Transverse colon (tissue), 4 donors: ENCODE results near the gene ZGLP1. TPM values are rescaled to one million over a fixed set of nuclear protein-coding genes. Genes with fewer than 3 reads are reported as not detected.
A peak's percentile ranks its signal among the peaks of the same experiment; 100 is the strongest.

Experiments used
- DNase-seq: peaks from one replicate; pipeline ENCODE4 v3.0.0-alpha.2; 2019
- H3K27ac ChIP-seq, 4 donors: fragments of 200-600 bp; sonication (generic); 2 replicates each; pipeline ENCODE4 v1.5.1; 2016 to 2018; ENCODE audit warnings: inconsistent platforms in 4 of 4
- H3K27me3 ChIP-seq: fragments of 200-600 bp; sonication (generic); 2 replicates; pipeline ENCODE4 v1.5.1; 2017; ENCODE audit warnings: inconsistent platforms
- H3K36me3 ChIP-seq, 4 donors: fragments of 200-600 bp; sonication (generic); 2 replicates each; pipeline ENCODE4 v1.5.1; 2017 to 2019; ENCODE audit warnings: inconsistent platforms in 4 of 4
- H3K4me1 ChIP-seq, 4 donors: fragments of 200-600 bp; sonication (generic); 2 replicates each; pipeline ENCODE4 v1.5.1; 2017 to 2020; ENCODE audit warnings: inconsistent platforms in 4 of 4
- H3K4me3 ChIP-seq, 4 donors: fragments of 200-600 bp; sonication (generic); 1 replicate in 1 of 4; 2 replicates in 3 of 4; pipeline versions ENCODE4 v1.5.1 to v1.6.1; 2017 to 2019; ENCODE audit warnings: inconsistent platforms in 4 of 4
- H3K9me3 ChIP-seq, 2 donors: fragments of 200-600 bp; sonication (generic); 2 replicates each; pipeline ENCODE4 v1.5.1; 2017 to 2019; ENCODE audit warnings: inconsistent platforms in 2 of 2
- EP300 ChIP-seq: sonication (generic); formaldehyde crosslinking; IDR thresholded peaks from one replicate; pipeline ENCODE4 v1.6.1; 2017; ENCODE audit warnings: antibody characterized with exemption, low read depth
- POLR2A ChIP-seq: fragments of 450-650 bp; IDR thresholded peaks from one replicate; pipeline ENCODE4 v1.6.1; 2016; ENCODE audit warnings: antibody characterized with exemption, mild to moderate bottlenecking, moderate library complexity
- POLR2AphosphoS5 ChIP-seq, 3 donors: sonication (generic); formaldehyde crosslinking; IDR thresholded peaks; one replicate each; pipeline ENCODE4 v1.6.1; 2016; ENCODE audit warnings: antibody characterized with exemption in 3 of 3
- WGBS, 2 donors: methylation state at CpG; one replicate each; pipeline ENCODE4 v1.1.5; 2018; ENCODE audit warnings: low coverage in 1 of 2; 5-methylcytosine and 5-hydroxymethylcytosine counted together
- in situ Hi-C, 4 donors: fragments of 200-750 bp; cut with MboI; loops; one replicate each; pipeline versions ENCODE4 v1.15.0 to v1.15.1; 2017; ENCODE audit warnings: low sequenced_read_pairs in 3 of 4, low pct_ligation_motif_present in 1 of 4, low pct_unique_long_range_greater_than_20kb in 1 of 4
- intact Hi-C: fragments of 100-400 bp; cut with DNase I; formaldehyde crosslinking; loops from one replicate; pipeline ENCODE4 v1.15.1; 2023; ENCODE audit warnings: low total_unique reads
- total RNA-seq, 4 donors: library from RNA; depleted of rRNA; stranded (reverse); fragments of >200 nt; gene quantifications; one replicate each; pipeline ENCODE4 v1.1.0, GENCODE V29; 2016
- TF ChIP-seq, protein P1 (sequence below), 5 experiments: fragments of 200-600 bp in 3 of 5; fragments of 450-650 bp in 2 of 5; sonication (generic) in 3 of 5; IDR thresholded peaks; 1 replicate in 2 of 5; 2 replicates in 3 of 5; pipeline ENCODE4 v1.5.1; 2016 to 2017; ENCODE audit warnings: antibody characterized with exemption in 5 of 5, inconsistent platforms in 3 of 5, mild to moderate bottlenecking in 2 of 5, moderate library complexity in 1 of 5

ZGLP1 gene
- total RNA-seq, 4 donors from 2014 or later, result 1.9 to 8.2 (median 3.8) TPM

DNA sequence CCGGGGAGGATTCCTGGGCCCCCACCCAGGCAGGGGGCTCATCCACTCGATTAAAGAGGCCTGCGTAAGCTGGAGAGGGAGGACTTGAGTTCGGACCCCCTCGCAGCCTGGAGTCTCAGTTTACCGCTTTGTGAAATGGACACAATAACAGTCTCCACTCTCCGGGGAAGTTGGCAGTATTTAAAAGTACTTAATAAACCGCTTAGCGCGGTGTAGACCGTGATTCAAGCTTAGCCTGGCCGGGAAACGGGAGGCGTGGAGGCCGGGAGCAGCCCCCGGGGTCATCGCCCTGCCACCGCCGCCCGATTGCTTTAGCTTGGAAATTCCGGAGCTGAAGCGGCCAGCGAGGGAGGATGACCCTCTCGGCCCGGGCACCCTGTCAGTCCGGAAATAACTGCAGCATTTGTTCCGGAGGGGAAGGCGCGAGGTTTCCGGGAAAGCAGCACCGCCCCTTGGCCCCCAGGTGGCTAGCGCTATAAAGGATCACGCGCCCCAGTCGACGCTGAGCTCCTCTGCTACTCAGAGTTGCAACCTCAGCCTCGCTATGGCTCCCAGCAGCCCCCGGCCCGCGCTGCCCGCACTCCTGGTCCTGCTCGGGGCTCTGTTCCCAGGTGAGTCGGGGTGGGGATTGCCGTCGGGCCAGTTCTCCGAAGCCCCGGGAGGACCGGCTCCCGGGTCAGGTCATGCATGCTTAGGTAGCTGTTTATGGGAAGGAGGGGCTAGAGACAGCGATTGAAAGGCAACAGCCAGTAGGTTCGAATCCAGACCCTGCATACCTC, 38.8 kb downstream of the ZGLP1 start, which contains the start of gene ICAM1:
Gene ICAM1, plus strand, starts transcription at position 505 of the 779 bp plus-strand sequence. Its CDS starts 40 bp downstream, at position 545.
- WGBS, 2 donors, result 2% methylated on average over 45 of the region's 51 CpGs; no CpG with 5 or more reads in 1 of the 2 donors
- in situ Hi-C loops, result no loop called here
- Histone ChIP-seq H3K36me3 (no peaks in the 10 kb centered on the region), H3K4me1 (peaks cover 6 to 23% (median 17%) of the 10 kb centered on the region in 4 donors), H3K27me3 (peaks cover 24% of the 10 kb centered on the region), H3K4me3 (peak within 1 kb of the TSS; percentile 25 to 45 (median 42)), H3K9me3 (no peaks in the 10 kb centered on the region), H3K27ac (peak within 1 kb of the TSS; percentile 74 to 86 (median 80))
- intact Hi-C loops, result no loop called here
- peak; percentile 88 for DNase-seq
- TF ChIP-seq POLR2AphosphoS5 (IDR thresholded peaks at IDR 0.05) (peak; percentile 86 to 88 (median 88)), EP300 (peak; percentile 64), POLR2A (peak; percentile 73)
- TF ChIP-seq, protein P1, sequence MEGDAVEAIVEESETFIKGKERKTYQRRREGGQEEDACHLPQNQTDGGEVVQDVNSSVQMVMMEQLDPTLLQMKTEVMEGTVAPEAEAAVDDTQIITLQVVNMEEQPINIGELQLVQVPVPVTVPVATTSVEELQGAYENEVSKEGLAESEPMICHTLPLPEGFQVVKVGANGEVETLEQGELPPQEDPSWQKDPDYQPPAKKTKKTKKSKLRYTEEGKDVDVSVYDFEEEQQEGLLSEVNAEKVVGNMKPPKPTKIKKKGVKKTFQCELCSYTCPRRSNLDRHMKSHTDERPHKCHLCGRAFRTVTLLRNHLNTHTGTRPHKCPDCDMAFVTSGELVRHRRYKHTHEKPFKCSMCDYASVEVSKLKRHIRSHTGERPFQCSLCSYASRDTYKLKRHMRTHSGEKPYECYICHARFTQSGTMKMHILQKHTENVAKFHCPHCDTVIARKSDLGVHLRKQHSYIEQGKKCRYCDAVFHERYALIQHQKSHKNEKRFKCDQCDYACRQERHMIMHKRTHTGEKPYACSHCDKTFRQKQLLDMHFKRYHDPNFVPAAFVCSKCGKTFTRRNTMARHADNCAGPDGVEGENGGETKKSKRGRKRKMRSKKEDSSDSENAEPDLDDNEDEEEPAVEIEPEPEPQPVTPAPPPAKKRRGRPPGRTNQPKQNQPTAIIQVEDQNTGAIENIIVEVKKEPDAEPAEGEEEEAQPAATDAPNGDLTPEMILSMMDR (IDR thresholded peaks at IDR 0.05), result peak in 2 of 5 experiments; percentile 40 to 42

- H3K27me3 ChIP-seq, result peaks cover 24% of the 10 kb centered on the region
- peaks cover 6 to 23% (median 17%) of the 10 kb centered on the region in 4 donors for H3K4me1 ChIP-seq
- H3K27ac ChIP-seq, result peak overlapping the region; percentile 74 to 86 (median 80)
- 5% methylated on average over 37 of the region's 37 CpGs; no CpG with 5 or more reads in 1 of the 2 donors for WGBS, 2 donors
- intact Hi-C loops (no loop called here), in situ Hi-C loops (no loop called here)
- TF ChIP-seq POLR2A (no peak), POLR2AphosphoS5 (IDR thresholded peaks at IDR 0.05) (peak in 1 of 3 donors; percentile 2)
- H3K36me3 ChIP-seq, result no peaks in the 10 kb centered on the region
- peak overlapping the region; percentile 25 to 45 (median 42) for H3K4me3 ChIP-seq
- no peaks in the 10 kb centered on the region for H3K9me3 ChIP-seq
- peak; percentile 82 for DNase-seq
Measured at GRCh38 chr19:10270180-10270615, 39.4 kb downstream of the ZGLP1 start.

- H3K4me1 ChIP-seq, result peaks cover 6 to 23% (median 17%) of the 10 kb centered on the region in 4 donors
- peaks cover 24% of the 10 kb centered on the region for H3K27me3 ChIP-seq
- peak; percentile 90 for DNase-seq
- TF ChIP-seq POLR2A (no peak), POLR2AphosphoS5 (IDR thresholded peaks at IDR 0.05) (peak in 2 of 3 donors; percentile 14 to 15), EP300 (no peak)
- TF ChIP-seq, protein P1 (IDR thresholded peaks at IDR 0.05), result peak; percentile 92 to 97 (median 94)
- peak overlapping the region; percentile 25 to 45 (median 42) for H3K4me3 ChIP-seq
- H3K9me3 ChIP-seq, result no peaks in the 10 kb centered on the region
- H3K36me3 ChIP-seq, result no peaks in the 10 kb centered on the region
- 1% methylated on average over 59 of the region's 59 CpGs; no CpG with 5 or more reads in 1 of the 2 donors for WGBS, 2 donors
- H3K27ac ChIP-seq, result peak overlapping the region; percentile 74 to 86 (median 80)
- in situ Hi-C loops, result loop anchor here in 3 of 4 donors (5.0 kb wide), 2 partner anchors 113 to 118 kb away; partner anchors contain the start of gene TYK2 (in 1 of the 3)
- intact Hi-C loops, result loop anchor here (1.0 kb wide), 1 partner anchor 120 kb away; no protein-coding TSS in a partner anchor
Measured at GRCh38 chr19:10269333-10270179, 40.1 kb downstream of the ZGLP1 start.

DNA sequence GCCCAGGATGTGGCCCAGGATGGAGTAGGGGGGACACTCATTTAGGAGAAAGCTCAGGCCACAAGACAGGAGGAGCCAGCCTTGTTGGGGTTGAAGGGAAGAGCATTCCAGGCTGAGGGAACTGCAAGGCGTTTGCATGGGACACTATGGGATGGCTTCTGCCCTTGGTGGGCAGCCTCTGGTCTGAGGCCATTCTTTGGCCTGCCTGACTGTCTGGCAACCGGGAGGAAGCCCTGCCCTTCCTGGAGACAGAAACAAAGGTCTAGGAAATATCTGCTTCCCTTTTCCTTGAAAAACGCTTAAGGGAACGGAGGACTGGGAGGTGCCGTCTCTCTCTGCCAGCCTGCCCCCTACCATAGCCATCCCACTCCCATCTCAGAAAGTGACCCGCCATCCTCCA, 41.5 kb downstream of the ZGLP1 start:
- no peaks in the 10 kb centered on the region for H3K36me3 ChIP-seq
- in situ Hi-C loops (loop anchor here in 3 of 4 donors (5.0 kb wide), 2 partner anchors 114 to 119 kb away; partner anchors contain the start of gene TYK2 (in 1 of the 3)), intact Hi-C loops (no loop called here)
- no peaks in the 10 kb centered on the region for H3K9me3 ChIP-seq
- H3K4me3 ChIP-seq, result no peak overlapping the region
- peaks cover 24% of the 10 kb centered on the region for H3K27me3 ChIP-seq
- TF ChIP-seq POLR2AphosphoS5 (IDR thresholded peaks at IDR 0.05) (no peak), EP300 (no peak), POLR2A (no peak)
- TF ChIP-seq, protein P1 (IDR thresholded peaks at IDR 0.05), result no peak
- H3K4me1 ChIP-seq, result peaks cover 6 to 20% (median 17%) of the 10 kb centered on the region in 4 donors
- no peak for DNase-seq
- peak overlapping the region in 1 of 4 donors; percentile 19 for H3K27ac ChIP-seq
- 68% methylated on average over 6 of the region's 6 CpGs; no CpG with 5 or more reads in 1 of the 2 donors for WGBS, 2 donors
